Astrocyte (in vitro differentiated cells and primary cell): ENCODE data around the gene INVS. TPM values are rescaled to one million over a fixed set of nuclear protein-coding genes. Genes with fewer than 3 reads are reported as not detected.
"Not testable (repeated sequence)": the region's sequence is repeated elsewhere in the genome, so short reads cannot be mapped to it uniquely, and the experiment has no call there.

Source experiments
- DNase-seq: peaks from one replicate; pipeline ENCODE4 v3.0.0-alpha.2; 2010; ENCODE audit warnings: low read depth
- FAIRE-seq: peaks from 2 replicates; lab custom pipeline; 2011; peaks lifted over from hg19 to GRCh38; lab: Jason Lieb, UNC
- H2AFZ ChIP-seq: 2 replicates; pipeline ENCODE4 v1.6.0; 2012; ENCODE audit warnings: low read depth, low read length, inconsistent platforms
- H3K27ac ChIP-seq: 2 replicates; pipeline ENCODE4 v1.5.1; 2011; ENCODE audit warnings: low read depth, low read length, inconsistent platforms
- H3K27me3 ChIP-seq: 2 replicates; pipeline ENCODE4 v1.6.0; 2011; ENCODE audit warnings: low read length, inconsistent platforms; ENCODE audit not compliant: insufficient read depth
- H3K36me3 ChIP-seq: 2 replicates; pipeline ENCODE4 v1.5.1; 2011; ENCODE audit warnings: low read length, inconsistent platforms; ENCODE audit not compliant: insufficient read depth
- H3K4me1 ChIP-seq: 2 replicates; pipeline ENCODE4 v1.5.1; 2011; ENCODE audit warnings: low read length, inconsistent platforms; ENCODE audit not compliant: insufficient read depth
- H3K4me2 ChIP-seq: 2 replicates; pipeline ENCODE4 v1.6.0; 2012; ENCODE audit warnings: low read length, inconsistent platforms
- H3K4me3 ChIP-seq: 2 replicates; pipeline ENCODE4 v1.5.1; 2011; ENCODE audit warnings: low read depth, mild to moderate bottlenecking, low read length, inconsistent platforms; ENCODE audit not compliant: insufficient read depth
- H3K79me2 ChIP-seq: 2 replicates; pipeline ENCODE4 v1.6.0; 2012; ENCODE audit warnings: mild to moderate bottlenecking, low read length, inconsistent platforms; ENCODE audit not compliant: insufficient read depth
- H3K9ac ChIP-seq: 2 replicates; pipeline ENCODE4 v1.6.0; 2012; ENCODE audit warnings: mild to moderate bottlenecking, low read length, inconsistent platforms
- H3K9me3 ChIP-seq: 2 replicates; pipeline ENCODE4 v1.5.1; 2012; ENCODE audit warnings: low read depth, mild to moderate bottlenecking, low read length, inconsistent platforms; ENCODE audit not compliant: insufficient read depth
- H4K20me1 ChIP-seq: 2 replicates; pipeline ENCODE4 v1.6.0; 2012; ENCODE audit warnings: low read length, inconsistent platforms; ENCODE audit not compliant: insufficient read depth
- H3K27ac Mint-ChIP-seq: one replicate; pipeline ENCODE4 v1.8.0; 2021; ENCODE audit warnings: mild to moderate bottlenecking, mixed read lengths; ENCODE audit not compliant: unreplicated experiment
- H3K27me3 Mint-ChIP-seq: one replicate; pipeline ENCODE4 v1.8.0; 2021; ENCODE audit warnings: low read depth, mixed read lengths; ENCODE audit not compliant: unreplicated experiment
- H3K36me3 Mint-ChIP-seq: one replicate; pipeline ENCODE4 v1.8.0; 2021; ENCODE audit warnings: low read depth, mixed read lengths; ENCODE audit not compliant: unreplicated experiment
- H3K4me1 Mint-ChIP-seq: one replicate; pipeline ENCODE4 v1.8.0; 2021; ENCODE audit warnings: low read depth, mixed read lengths; ENCODE audit not compliant: unreplicated experiment
- H3K4me3 Mint-ChIP-seq: one replicate; pipeline ENCODE4 v1.8.0; 2021; ENCODE audit warnings: mild to moderate bottlenecking, moderate library complexity, mixed read lengths; ENCODE audit not compliant: unreplicated experiment
- H3K9me3 Mint-ChIP-seq: one replicate; pipeline ENCODE4 v1.8.0; 2021; ENCODE audit warnings: mild to moderate bottlenecking, mixed read lengths; ENCODE audit not compliant: unreplicated experiment
- EZH2 ChIP-seq: IDR thresholded peaks from 2 replicates; pipeline ENCODE4 v1.6.1; 2012; ENCODE audit warnings: mild to moderate bottlenecking, low read length, inconsistent platforms; ENCODE audit not compliant: insufficient read depth
- total RNA-seq: library from RNA; stranded (reverse); gene quantifications from 2 replicates; pipeline ENCODE4 v1.2.1, GENCODE V29; 2021
- TF ChIP-seq, protein P1 (sequence below): IDR thresholded peaks from 2 replicates; pipeline ENCODE4 v1.5.1; 2011; ENCODE audit warnings: low read depth, mild to moderate bottlenecking, inconsistent platforms, low read length, moderate library complexity; ENCODE audit not compliant: insufficient read depth

The INVS gene
- total RNA-seq, 1 donor from 2014 or later, result 17.5 TPM

DNA sequence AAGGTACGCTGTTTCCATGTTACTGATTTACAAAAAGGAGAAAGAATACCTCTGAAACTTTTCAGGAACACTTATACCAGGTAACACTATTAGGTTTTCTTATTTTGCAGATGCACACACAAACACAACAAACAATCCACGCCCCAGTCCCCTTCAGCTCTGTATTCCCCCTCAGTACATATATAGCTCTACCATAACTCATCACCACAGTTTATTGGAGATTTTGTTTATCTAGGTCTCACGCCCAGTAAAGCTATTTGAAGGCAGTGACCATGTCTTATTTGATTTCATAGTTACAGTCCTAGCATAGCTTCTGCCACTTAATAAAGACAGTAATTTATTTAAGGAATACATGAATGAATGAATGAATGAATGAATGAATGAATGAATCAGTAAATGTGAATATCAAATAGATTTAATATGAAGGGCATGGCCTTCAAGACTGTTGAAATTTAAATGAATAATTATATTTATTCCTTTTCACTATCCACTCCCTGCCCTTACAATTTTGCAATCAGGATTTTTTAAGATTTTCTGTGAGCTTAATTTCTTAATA lies 32.9 kb downstream of the INVS start:
- no peak overlapping the region for H3K27ac ChIP-seq
- Mint-ChIP-seq H3K9me3 (no peaks in the 10 kb centered on the region), H3K36me3 (no peaks in the 10 kb centered on the region), H3K4me1 (peaks cover 6% of the 10 kb centered on the region), H3K4me3 (no peak overlapping the region), H3K27me3 (no peaks in the 10 kb centered on the region), H3K27ac (no peak overlapping the region)
- H3K9ac ChIP-seq, result no peak overlapping the region
- no peaks in the 10 kb centered on the region for H3K9me3 ChIP-seq
- no peak for TF ChIP-seq EZH2
- TF ChIP-seq, protein P1, sequence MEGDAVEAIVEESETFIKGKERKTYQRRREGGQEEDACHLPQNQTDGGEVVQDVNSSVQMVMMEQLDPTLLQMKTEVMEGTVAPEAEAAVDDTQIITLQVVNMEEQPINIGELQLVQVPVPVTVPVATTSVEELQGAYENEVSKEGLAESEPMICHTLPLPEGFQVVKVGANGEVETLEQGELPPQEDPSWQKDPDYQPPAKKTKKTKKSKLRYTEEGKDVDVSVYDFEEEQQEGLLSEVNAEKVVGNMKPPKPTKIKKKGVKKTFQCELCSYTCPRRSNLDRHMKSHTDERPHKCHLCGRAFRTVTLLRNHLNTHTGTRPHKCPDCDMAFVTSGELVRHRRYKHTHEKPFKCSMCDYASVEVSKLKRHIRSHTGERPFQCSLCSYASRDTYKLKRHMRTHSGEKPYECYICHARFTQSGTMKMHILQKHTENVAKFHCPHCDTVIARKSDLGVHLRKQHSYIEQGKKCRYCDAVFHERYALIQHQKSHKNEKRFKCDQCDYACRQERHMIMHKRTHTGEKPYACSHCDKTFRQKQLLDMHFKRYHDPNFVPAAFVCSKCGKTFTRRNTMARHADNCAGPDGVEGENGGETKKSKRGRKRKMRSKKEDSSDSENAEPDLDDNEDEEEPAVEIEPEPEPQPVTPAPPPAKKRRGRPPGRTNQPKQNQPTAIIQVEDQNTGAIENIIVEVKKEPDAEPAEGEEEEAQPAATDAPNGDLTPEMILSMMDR, result no peak
- H3K4me1 ChIP-seq, result no peaks in the 10 kb centered on the region
- no peak overlapping the region for H3K4me2 ChIP-seq
- FAIRE-seq (no peak), DNase-seq (no peak)
- H3K27me3 ChIP-seq, result no peaks in the 10 kb centered on the region
- H3K4me3 ChIP-seq, result no peak overlapping the region
- H3K36me3 ChIP-seq, result no peaks in the 10 kb centered on the region
- H3K79me2 ChIP-seq, result no peaks in the 10 kb centered on the region
- no peaks in the 10 kb centered on the region for H4K20me1 ChIP-seq
- no peak overlapping the region for H2AFZ ChIP-seq

DNA sequence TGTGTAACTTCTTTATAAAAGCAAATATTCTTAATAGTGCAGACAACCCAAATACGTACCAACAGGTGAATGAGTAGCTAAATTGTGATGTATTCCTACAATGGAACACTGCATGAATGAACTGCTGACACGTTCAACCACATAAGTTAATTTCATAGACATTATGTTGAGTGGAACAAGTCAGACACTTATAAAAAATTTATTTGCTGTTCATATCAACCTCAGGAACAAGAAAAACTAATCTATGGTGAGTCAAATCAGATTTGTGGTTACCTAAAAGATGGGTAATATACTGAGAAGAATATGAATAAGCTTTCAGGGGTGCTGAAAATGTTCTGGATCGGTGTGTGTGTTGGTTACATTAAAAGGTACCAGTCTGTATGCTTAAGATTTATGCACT lies 35.7 kb downstream of the INVS start:
- no peaks in the 10 kb centered on the region for H3K9me3 ChIP-seq
- TF ChIP-seq, protein P1, result no peak
- TF ChIP-seq EZH2, result no peak
- H3K27me3 Mint-ChIP-seq, result no peaks in the 10 kb centered on the region
- no peak overlapping the region for H3K27ac ChIP-seq
- no peak overlapping the region for H3K27ac Mint-ChIP-seq
- H3K36me3 ChIP-seq, result no peaks in the 10 kb centered on the region
- H3K4me2 ChIP-seq, result no peak overlapping the region
- H3K36me3 Mint-ChIP-seq, result peaks cover 1% of the 10 kb centered on the region
- H3K4me1 ChIP-seq, result no peaks in the 10 kb centered on the region
- H3K4me1 Mint-ChIP-seq, result peaks cover 3% of the 10 kb centered on the region
- H2AFZ ChIP-seq, result no peak overlapping the region
- H3K27me3 ChIP-seq, result no peaks in the 10 kb centered on the region
- DNase-seq (no peak), FAIRE-seq (no peak)
- no peaks in the 10 kb centered on the region for H3K79me2 ChIP-seq
- H3K9me3 Mint-ChIP-seq, result no peaks in the 10 kb centered on the region
- no peak overlapping the region for H3K4me3 Mint-ChIP-seq
- H3K4me3 ChIP-seq, result no peak overlapping the region
- H3K9ac ChIP-seq, result no peak overlapping the region
- no peaks in the 10 kb centered on the region for H4K20me1 ChIP-seq

DNA sequence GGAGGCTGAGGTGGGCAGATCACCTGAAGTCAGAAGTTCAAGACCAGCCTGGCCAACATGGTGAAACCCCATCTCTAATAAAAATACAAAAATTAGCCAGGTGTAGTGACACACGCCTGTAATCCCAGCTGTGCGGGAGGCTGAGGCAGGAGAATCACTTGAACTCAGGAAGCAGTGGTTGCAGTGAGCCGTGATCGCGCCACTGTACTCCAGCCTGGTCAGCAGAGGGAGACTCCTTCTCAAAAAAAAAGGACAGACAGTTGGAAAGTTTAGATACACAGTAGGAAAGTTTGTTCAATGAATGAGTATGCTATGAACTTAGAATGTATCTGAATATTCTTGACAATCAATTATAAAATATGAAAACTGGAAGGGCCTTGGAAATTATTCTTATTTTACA lies 37.8 kb downstream of the INVS start:
- not testable (repeated sequence) for FAIRE-seq, H3K27me3 ChIP-seq, H3K9me3 ChIP-seq, H4K20me1 ChIP-seq, H3K4me1 Mint-ChIP-seq, H3K27ac Mint-ChIP-seq, DNase-seq, H3K36me3 ChIP-seq, H3K4me1 ChIP-seq, H3K4me3 Mint-ChIP-seq, H3K27ac ChIP-seq, H3K4me3 ChIP-seq, H3K9ac ChIP-seq, H2AFZ ChIP-seq, H3K27me3 Mint-ChIP-seq, H3K4me2 ChIP-seq, H3K79me2 ChIP-seq, H3K36me3 Mint-ChIP-seq, H3K9me3 Mint-ChIP-seq

DNA sequence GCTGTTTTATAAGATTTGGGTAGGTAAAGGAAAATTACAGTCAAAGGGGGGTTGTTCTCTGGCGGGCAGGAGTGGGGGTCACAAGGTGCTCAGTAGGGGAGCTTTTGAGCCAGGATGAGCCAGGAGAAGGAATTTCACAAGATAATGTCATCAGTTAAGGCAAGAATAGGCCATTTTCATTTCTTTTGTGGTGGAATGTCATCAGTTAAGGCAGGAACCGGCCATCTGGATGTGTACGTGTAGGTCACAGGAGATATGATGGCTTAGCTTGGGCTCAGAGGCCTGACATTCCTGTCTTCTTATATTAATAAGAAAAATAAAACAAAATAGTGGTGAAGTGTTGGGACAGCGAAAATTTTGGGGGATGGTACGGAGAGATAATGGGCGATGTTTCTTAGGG lies 41.3 kb downstream of the INVS start:
- H3K4me2 ChIP-seq, H4K20me1 ChIP-seq, H3K9ac ChIP-seq, H3K27me3 Mint-ChIP-seq, H3K27ac ChIP-seq, DNase-seq, H3K27ac Mint-ChIP-seq, H3K4me3 ChIP-seq, H3K27me3 ChIP-seq, H3K9me3 ChIP-seq, H3K36me3 Mint-ChIP-seq, H3K9me3 Mint-ChIP-seq, FAIRE-seq, H3K4me1 Mint-ChIP-seq, H3K4me1 ChIP-seq, H2AFZ ChIP-seq, H3K79me2 ChIP-seq, H3K36me3 ChIP-seq, H3K4me3 Mint-ChIP-seq: not testable (repeated sequence)

DNA sequence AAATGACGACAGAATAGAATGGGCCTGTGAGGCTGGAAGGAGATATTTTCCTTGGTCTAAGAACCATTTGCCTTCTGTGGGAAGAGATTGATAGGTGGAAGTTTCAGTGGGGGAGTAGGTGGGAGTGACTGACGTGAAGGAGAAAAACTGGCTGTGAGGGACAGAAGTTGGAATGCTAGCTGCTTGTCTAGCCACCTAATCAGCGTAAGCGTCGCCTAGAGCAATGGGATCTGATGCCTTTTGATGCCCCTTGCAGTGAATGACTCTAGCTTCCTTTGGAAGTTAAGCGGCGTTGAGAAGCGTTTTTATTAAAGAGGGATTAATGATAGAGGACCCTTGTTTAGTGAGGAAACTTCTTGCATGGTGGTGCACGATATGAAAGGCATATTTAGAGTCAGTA lies 42.8 kb downstream of the INVS start:
- not testable (repeated sequence) for H3K79me2 ChIP-seq, H2AFZ ChIP-seq, DNase-seq, H4K20me1 ChIP-seq, H3K36me3 Mint-ChIP-seq, H3K4me1 ChIP-seq, H3K36me3 ChIP-seq, H3K9me3 ChIP-seq, H3K9me3 Mint-ChIP-seq, FAIRE-seq, H3K9ac ChIP-seq, H3K27ac ChIP-seq, H3K27ac Mint-ChIP-seq, H3K4me2 ChIP-seq, H3K27me3 ChIP-seq, H3K4me3 ChIP-seq, H3K4me3 Mint-ChIP-seq, H3K27me3 Mint-ChIP-seq
- H3K4me1 Mint-ChIP-seq, result peaks cover 18% of the 10 kb centered on the region
